Hematopoietic multipotent progenitor cell (in vitro differentiated cells): ENCODE data around the gene BUB1B. TPM values are rescaled to one million over a fixed set of nuclear protein-coding genes. Genes with fewer than 3 reads are reported as not detected.
"Not testable (repeated sequence)": the region's sequence is repeated elsewhere in the genome, so short reads cannot be mapped to it uniquely, and the experiment has no call there.

Source experiments
- DNase-seq, 3 donors: peaks; one replicate each; pipeline ENCODE4 v3.0.0-alpha.2; 2011 to 2015; ENCODE audit warnings: low read depth in 2 of 3, low spot score in 2 of 3
- total RNA-seq: library from RNA; depleted of rRNA; stranded (reverse); fragments of >200 nt; gene quantifications from one replicate; pipeline ENCODE4 v1.2.3, GENCODE V29; 2012

Gene BUB1B
- total RNA-seq, 1 donor, result 3.0 TPM

GRCh38 chr15:40135846-40136450 is 24.9 kb upstream of the BUB1B start:
- DNase-seq, result not testable (repeated sequence)

DNA sequence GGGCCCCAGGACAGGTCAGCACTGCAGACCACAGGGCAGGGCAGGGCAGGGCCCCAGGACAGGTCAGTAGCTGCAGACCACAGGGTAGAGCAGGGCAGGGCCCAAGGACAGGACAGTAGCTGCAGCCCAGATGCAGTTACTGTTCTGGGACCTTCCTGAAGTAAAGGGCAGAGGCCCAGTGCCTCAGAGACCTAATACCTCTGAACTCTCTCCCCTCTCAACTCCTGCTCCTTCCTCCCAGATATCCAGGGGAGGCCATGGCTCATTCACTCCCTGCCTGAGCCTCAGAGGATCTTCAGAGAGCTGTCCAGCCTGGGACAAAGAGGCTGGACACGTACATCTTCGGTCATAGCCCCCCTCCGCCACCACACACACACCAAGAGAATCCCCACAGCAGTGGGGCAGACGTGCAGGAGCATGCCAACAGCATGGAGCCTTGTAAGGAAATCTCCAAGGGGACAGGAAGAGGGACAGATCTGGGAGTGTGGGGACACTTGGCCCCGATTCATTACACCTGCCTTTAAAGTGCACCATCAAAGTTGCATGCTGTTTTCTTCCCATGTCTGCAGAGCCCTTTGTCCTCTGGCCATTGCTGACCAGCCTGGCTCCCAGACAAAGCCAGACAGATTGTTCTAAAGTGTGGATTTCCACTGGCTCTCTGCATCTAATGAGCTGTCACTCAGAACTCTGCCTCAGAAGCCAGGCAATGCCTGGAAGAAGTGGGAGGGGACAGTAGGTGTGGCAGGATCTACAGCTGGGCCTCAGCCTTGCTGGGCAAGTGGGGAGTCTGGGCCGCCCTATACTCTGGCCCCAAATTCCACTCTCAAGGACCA is 24.2 kb upstream of the BUB1B start:
- no peak for DNase-seq

DNA sequence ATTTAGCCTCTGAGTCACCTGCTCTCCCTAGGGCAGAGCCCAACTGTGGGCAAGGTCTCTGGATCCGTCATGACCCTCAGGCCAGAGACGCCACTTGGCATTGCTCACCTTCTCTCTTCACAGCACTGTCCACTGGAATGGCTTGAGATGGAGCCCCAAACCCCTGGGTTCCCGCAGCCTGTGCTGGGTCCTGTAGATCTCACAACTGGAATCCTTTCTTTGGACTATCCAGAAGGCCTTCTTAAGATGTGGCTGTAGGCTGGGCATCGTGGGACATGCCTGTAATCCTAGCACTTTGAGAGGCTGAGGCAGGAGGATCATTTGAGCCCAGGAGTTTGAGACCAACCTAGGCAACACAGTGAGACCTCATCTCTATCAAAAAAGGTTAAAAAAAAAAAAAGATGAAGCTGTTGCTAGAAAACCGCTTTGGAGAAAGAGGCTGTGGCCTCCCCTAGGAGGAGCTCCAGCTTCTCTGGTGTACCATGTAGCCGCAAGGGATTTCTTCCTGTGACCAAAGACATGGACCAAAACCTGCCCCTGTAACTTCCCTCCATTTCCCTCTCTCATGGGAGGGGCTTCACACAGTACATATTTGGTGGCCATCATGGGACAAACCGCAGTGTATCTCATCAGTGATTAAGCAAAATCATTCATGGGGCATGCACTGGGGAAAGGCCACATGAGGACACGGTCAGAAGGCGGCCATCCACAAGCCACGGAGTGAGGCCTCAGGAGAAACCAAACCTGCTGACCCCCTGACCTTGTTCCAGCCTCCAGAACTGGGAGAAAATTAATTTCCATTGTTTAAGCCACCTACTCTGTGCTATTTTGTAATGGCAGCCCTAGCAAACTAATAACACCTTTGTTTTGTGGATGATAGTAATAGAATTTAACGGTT is 23.3 kb upstream of the BUB1B start:
- DNase-seq, result no peak

- DNase-seq, result not testable (repeated sequence)
Measured at GRCh38 chr15:40138201-40138570, 22.7 kb upstream of the BUB1B start.

- DNase-seq, result no peak
Measured at GRCh38 chr15:40142428-40142827, 18.4 kb upstream of the BUB1B start.

GRCh38 chr15:40146037-40146436 is 14.8 kb upstream of the BUB1B start:
- no peak for DNase-seq

GRCh38 chr15:40149339-40149738 is 11.5 kb upstream of the BUB1B start:
- no peak for DNase-seq

DNA sequence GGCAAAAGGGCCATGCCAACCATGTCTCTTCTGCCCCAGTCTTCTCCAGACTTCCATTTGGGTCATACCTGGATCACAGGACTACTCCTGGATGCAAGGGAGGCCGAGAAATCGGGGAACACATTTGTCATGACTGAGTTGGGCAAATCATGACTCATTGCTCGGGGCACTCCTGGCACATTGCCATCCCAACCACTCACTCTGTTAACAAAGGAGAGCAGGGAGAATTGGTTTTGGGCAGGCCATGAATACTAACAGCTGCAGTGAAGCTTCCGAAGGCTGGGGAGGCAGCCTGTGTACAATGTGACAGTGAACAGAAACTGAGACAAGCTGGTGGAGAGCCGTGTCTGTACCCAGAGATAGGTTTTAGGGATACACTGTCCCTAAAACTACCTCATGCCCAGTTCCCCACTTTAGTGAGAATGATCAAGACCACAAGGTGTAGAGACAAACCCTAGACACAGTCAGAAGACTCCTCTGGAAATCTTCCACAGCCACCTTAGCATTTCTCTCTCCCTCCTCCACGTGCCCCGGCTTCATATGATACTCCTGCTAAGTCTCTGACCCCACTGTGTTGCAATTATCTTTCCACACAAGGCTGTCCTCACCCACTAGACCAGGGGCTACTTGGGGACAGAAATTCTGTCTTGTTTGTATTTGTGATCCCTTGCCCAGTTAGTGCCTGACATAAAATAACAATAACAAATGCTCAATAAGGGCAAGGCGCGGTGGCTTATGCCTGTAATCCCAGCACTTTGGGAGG is 10.5 kb upstream of the BUB1B start:
- DNase-seq, result peak in 2 of 3 donors; percentile 56 to 81

- no peak for DNase-seq
Measured at GRCh38 chr15:40151499-40151898, 9.4 kb upstream of the BUB1B start.

DNA sequence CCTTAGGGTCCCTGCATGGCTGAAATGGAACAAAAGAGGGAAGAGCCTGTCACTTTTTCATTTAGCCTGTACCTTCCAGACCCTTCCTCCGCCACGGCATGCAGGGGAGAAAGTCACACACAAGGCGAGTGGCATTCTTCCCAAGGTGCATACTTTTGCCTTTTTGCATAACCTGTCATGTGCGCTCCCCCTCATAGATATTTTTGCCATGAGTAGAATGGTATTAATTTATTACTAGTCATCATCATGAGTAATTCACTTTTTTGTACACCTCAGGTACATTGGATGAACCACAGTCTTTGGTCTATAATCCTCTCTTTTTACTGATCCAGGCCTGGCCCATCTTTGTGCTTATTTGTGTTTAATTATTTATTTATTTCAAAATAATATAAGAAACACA is 8.9 kb upstream of the BUB1B start:
- no peak for DNase-seq

- DNase-seq, result not testable (repeated sequence)
Measured at GRCh38 chr15:40154821-40155220, 6.0 kb upstream of the BUB1B start.

GRCh38 chr15:40155270-40155910 is 5.5 kb upstream of the BUB1B start:
- DNase-seq, result no peak

DNA sequence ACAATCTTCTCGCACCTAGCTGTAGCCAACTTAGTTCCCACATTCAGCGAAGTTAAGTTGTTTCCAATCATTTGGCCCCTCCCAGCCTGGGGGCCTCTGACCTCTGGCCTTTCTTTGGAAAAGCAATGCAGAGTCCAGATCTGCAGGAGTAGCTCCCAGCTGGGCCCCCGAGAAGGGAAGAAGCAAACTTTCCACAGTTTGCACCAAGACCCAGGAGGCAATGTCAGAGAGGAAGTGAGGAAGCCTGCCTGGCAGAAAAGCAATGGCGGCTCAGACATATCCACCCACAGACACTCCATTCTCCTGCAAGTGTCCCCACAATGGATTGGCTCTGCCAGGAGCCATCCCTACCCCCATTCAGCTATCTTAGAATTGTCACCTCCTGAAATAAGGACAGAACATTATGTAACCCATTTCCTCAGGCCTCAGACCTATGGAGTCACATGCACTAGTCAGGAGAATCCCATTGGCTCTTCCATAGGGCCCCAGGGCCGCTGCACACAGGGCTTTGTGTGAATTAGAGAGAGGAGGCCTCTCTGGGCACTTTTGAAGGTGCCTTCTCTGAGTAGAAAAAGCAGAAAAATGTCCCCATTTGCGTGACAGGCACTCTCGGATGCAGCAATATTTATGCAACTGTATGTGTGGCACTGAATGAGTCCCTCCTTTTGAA is 3.0 kb upstream of the BUB1B start:
- DNase-seq, result no peak

DNA sequence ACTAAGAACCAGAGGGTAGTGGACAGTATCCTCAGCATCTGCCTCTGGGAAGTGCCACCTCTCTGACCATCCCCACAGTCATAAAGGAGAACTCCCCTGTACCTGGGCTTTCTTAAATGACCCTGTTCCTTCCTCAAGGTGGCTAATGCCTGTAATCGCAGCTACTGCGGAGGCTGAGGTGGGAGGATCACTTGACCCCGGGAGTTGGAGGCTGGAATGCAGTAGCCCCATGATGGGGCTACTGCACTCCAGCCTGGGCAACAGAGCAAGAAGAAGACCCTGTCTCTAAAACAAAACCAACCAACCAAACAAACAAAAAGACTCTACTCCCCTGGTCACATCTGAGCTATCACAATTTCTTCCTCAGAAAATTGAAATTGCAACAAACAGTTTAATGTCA is 848 bp upstream of the BUB1B start:
- no peak for DNase-seq

- DNase-seq, result no peak
Measured at GRCh38 chr15:40161693-40162391, 973 bp downstream of the BUB1B start.

GRCh38 chr15:40162552-40162951 is 1.7 kb downstream of the BUB1B start:
- no peak for DNase-seq

- no peak for DNase-seq
Measured at GRCh38 chr15:40163657-40164416, 3.0 kb downstream of the BUB1B start.

GRCh38 chr15:40167374-40167773 is 6.5 kb downstream of the BUB1B start:
- not testable (repeated sequence) for DNase-seq
